Prostate gland (tissue), 2 donors: ENCODE data around the gene ACSS3.

Experiments used
- POLR2AphosphoS5 ChIP-seq: sonication (generic); formaldehyde crosslinking; IDR thresholded peaks from one replicate; pipeline ENCODE4 v1.6.1; 2017; ENCODE audit warnings: antibody characterized with exemption
- TF ChIP-seq, protein P1 (sequence below), 4 experiments: fragments of 200-600 bp in 2 of 4; fragments of 450-650 bp in 2 of 4; sonication (generic) in 2 of 4; IDR thresholded peaks; 1 replicate in 3 of 4; 2 replicates in 1 of 4; pipeline ENCODE4 v1.5.1; 2016 to 2019; ENCODE audit warnings: antibody characterized with exemption in 4 of 4, mild to moderate bottlenecking in 2 of 4, moderate library complexity in 2 of 4

- TF ChIP-seq, protein P1, sequence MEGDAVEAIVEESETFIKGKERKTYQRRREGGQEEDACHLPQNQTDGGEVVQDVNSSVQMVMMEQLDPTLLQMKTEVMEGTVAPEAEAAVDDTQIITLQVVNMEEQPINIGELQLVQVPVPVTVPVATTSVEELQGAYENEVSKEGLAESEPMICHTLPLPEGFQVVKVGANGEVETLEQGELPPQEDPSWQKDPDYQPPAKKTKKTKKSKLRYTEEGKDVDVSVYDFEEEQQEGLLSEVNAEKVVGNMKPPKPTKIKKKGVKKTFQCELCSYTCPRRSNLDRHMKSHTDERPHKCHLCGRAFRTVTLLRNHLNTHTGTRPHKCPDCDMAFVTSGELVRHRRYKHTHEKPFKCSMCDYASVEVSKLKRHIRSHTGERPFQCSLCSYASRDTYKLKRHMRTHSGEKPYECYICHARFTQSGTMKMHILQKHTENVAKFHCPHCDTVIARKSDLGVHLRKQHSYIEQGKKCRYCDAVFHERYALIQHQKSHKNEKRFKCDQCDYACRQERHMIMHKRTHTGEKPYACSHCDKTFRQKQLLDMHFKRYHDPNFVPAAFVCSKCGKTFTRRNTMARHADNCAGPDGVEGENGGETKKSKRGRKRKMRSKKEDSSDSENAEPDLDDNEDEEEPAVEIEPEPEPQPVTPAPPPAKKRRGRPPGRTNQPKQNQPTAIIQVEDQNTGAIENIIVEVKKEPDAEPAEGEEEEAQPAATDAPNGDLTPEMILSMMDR (IDR thresholded peaks at IDR 0.05), result no peak
- no peak for TF ChIP-seq POLR2AphosphoS5
Measured at GRCh38 chr12:81039231-81039630, 38.6 kb upstream of the ACSS3 start.
